ENCODE data around the gene SPRED2.

DNA sequence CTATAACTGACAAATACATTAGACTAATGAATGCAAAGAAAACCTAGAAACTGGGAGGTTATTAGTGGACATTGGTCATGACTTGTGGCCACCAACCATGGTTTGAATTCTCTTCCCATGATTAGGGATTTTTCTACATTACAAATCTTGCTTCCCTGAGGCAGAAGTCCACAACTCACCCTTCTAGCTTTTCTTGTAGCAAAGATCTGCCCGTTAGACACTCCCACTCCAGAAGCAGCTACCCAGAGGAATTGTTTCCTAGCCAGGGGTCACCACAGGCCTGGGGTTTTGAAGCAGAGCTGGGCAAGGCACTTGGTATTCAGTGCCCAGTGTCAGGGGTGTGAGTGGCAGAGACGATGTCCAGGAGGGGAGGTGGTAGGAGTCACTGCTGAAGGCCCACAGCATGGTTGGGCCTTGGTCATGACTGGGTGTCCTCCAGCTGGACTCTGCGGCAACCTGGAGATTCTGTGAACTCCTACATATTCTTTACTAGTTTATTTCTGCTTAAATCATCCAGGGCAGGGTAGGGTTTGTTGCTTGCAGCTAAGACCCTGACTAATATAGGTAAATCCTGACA, 149.8 kb downstream of the SPRED2 start:
- TF ChIP-seq, protein P1, sequence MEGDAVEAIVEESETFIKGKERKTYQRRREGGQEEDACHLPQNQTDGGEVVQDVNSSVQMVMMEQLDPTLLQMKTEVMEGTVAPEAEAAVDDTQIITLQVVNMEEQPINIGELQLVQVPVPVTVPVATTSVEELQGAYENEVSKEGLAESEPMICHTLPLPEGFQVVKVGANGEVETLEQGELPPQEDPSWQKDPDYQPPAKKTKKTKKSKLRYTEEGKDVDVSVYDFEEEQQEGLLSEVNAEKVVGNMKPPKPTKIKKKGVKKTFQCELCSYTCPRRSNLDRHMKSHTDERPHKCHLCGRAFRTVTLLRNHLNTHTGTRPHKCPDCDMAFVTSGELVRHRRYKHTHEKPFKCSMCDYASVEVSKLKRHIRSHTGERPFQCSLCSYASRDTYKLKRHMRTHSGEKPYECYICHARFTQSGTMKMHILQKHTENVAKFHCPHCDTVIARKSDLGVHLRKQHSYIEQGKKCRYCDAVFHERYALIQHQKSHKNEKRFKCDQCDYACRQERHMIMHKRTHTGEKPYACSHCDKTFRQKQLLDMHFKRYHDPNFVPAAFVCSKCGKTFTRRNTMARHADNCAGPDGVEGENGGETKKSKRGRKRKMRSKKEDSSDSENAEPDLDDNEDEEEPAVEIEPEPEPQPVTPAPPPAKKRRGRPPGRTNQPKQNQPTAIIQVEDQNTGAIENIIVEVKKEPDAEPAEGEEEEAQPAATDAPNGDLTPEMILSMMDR (IDR thresholded peaks at IDR 0.05; ENCODE audit: control extremely low read depth in 1 of 3, insufficient read depth in 1 of 3, low read depth in 1 of 3, low read length in 3 of 3) = no peak
- no peak for TF ChIP-seq EZH2 (IDR thresholded peaks at IDR 0.05; ENCODE audit: low read depth, low read length, severe bottlenecking)
- TF ChIP-seq POLR2A (IDR thresholded peaks at IDR 0.05; ENCODE audit: control extremely low read depth in 1 of 2, low read depth in 2 of 2, low read length in 2 of 2) = no peak
- no peak for TF ChIP-seq CHD2 (IDR thresholded peaks at IDR 0.05; ENCODE audit: low read length)
- TF ChIP-seq POLR2AphosphoS5 (IDR thresholded peaks at IDR 0.05; ENCODE audit: low read depth, low read length) = no peak
- TF ChIP-seq ASH2L (IDR thresholded peaks at IDR 0.05; ENCODE audit: low read length) = no peak
- TF ChIP-seq SRF (IDR thresholded peaks at IDR 0.05; ENCODE audit: low read depth, low read length) = no peak
- TF ChIP-seq NRF1 (IDR thresholded peaks at IDR 0.05; ENCODE audit: low read depth, low read length) = no peak
- no peak for TF ChIP-seq SAP30 (IDR thresholded peaks at IDR 0.05; ENCODE audit: insufficient read depth, insufficient replicate concordance, low read length)

Data from H1 (cell line).